ENCODE measurements around the gene NGFR. TPM values are rescaled to one million over a fixed set of nuclear protein-coding genes. Genes with fewer than 3 reads are reported as not detected.

The NGFR gene
- total RNA-seq, 1 experiment from 2014 or later, result not detected

- intact Hi-C loops (cut with micrococcal nuclease), result no loop called here
- H3F3A ChIP-seq (ENCODE audit: low read length, unreplicated experiment), result no peaks in the 10 kb centered on the region
- peaks cover 73% of the 10 kb centered on the region for H3K27me3 ChIP-seq (ENCODE audit: low read length)
- CTCF ChIA-PET, result interaction anchor here (1.1 kb wide), 1 partner anchor 70 kb away, joined by 5 read pairs; no protein-coding TSS in a partner anchor
- no peaks in the 10 kb centered on the region for H3K4me1 ChIP-seq (ENCODE audit: insufficient read depth, low read length)
- H3K9me2 ChIP-seq (replicated peaks; ENCODE audit: low read length), result no peaks in the 10 kb centered on the region
- ATAC-seq, result peak; percentile 24; the same call in 1 of the 2 replicates
- H3K4me3 ChIP-seq (ENCODE audit: low read length), result no peak overlapping the region
- no peak overlapping the region for H3K27ac ChIP-seq (ENCODE audit: low read length)
- POLR2A ChIA-PET (ENCODE audit: unreplicated experiment), result no interaction called here
- no TSS peak for BruUV-seq (replicated peaks)
- H3K79me2 ChIP-seq (ENCODE audit: low read length), result no peaks in the 10 kb centered on the region
- no peaks in the 10 kb centered on the region for H3K36me3 ChIP-seq (ENCODE audit: low read depth, low read length)
- TF ChIP-seq EZH2phosphoT487 (IDR thresholded peaks at IDR 0.05; ENCODE audit: borderline replicate concordance, low read length) (no peak), CTCF (conservative IDR thresholded peaks at IDR 0.05; ENCODE audit: low read depth, low read length) (no peak), EZH2 (IDR thresholded peaks at IDR 0.05; ENCODE audit: low read length, unreplicated experiment) (no peak)
- no peak overlapping the region for H2AFZ ChIP-seq (ENCODE audit: low read length)
- no peaks in the 10 kb centered on the region for H4K20me1 ChIP-seq (ENCODE audit: low read length)
- no peak overlapping the region for H3K9ac ChIP-seq (ENCODE audit: low read length)
- H3K4me2 ChIP-seq (ENCODE audit: low read length), result no peak overlapping the region
- H3K9me3 ChIP-seq (ENCODE audit: low read length), result no peaks in the 10 kb centered on the region
- no peak for DNase-seq
Measured at GRCh38 chr17:49486012-49486641, 9.0 kb upstream of the NGFR start.

- Histone ChIP-seq H3K27me3 (ENCODE audit: low read length) (peaks cover 68% of the 10 kb centered on the region), H3K4me2 (ENCODE audit: low read length) (no peak overlapping the region), H3K4me3 (ENCODE audit: low read length) (no peak overlapping the region), H3K79me2 (ENCODE audit: low read length) (no peaks in the 10 kb centered on the region), H4K20me1 (ENCODE audit: low read length) (no peaks in the 10 kb centered on the region), H3K36me3 (ENCODE audit: low read depth, low read length) (no peaks in the 10 kb centered on the region), H3F3A (ENCODE audit: low read length, unreplicated experiment) (no peaks in the 10 kb centered on the region), H3K9me2 (replicated peaks; ENCODE audit: low read length) (no peaks in the 10 kb centered on the region), H3K27ac (ENCODE audit: low read length) (no peak overlapping the region), H3K4me1 (ENCODE audit: insufficient read depth, low read length) (no peaks in the 10 kb centered on the region), H3K9ac (ENCODE audit: low read length) (no peak overlapping the region), H2AFZ (ENCODE audit: low read length) (no peak overlapping the region), H3K9me3 (ENCODE audit: low read length) (no peaks in the 10 kb centered on the region)
- ChIA-PET POLR2A (ENCODE audit: unreplicated experiment) (no interaction called here), CTCF (no interaction called here)
- intact Hi-C loops (cut with micrococcal nuclease), result no loop called here
- ATAC-seq (no peak), DNase-seq (no peak)
- BruUV-seq (replicated peaks), result no TSS peak
- TF ChIP-seq EZH2 (IDR thresholded peaks at IDR 0.05; ENCODE audit: low read length, unreplicated experiment) (no peak), EZH2phosphoT487 (IDR thresholded peaks at IDR 0.05; ENCODE audit: borderline replicate concordance, low read length) (no peak), CTCF (conservative IDR thresholded peaks at IDR 0.05; ENCODE audit: low read depth, low read length) (no peak)
Measured at GRCh38 chr17:49487183-49487582, 7.9 kb upstream of the NGFR start.

- CTCF ChIA-PET, result no interaction called here
- H3K27me3 ChIP-seq (ENCODE audit: low read length), result peaks cover 58% of the 10 kb centered on the region
- H3K9me3 ChIP-seq (ENCODE audit: low read length), result no peaks in the 10 kb centered on the region
- BruUV-seq (replicated peaks), result no TSS peak
- no peaks in the 10 kb centered on the region for H3K36me3 ChIP-seq (ENCODE audit: low read depth, low read length)
- ATAC-seq (no peak), DNase-seq (no peak)
- H3F3A ChIP-seq (ENCODE audit: low read length, unreplicated experiment), result no peaks in the 10 kb centered on the region
- H3K4me1 ChIP-seq (ENCODE audit: insufficient read depth, low read length), result no peaks in the 10 kb centered on the region
- TF ChIP-seq CTCF (conservative IDR thresholded peaks at IDR 0.05; ENCODE audit: low read depth, low read length) (no peak), EZH2phosphoT487 (IDR thresholded peaks at IDR 0.05; ENCODE audit: borderline replicate concordance, low read length) (no peak), EZH2 (IDR thresholded peaks at IDR 0.05; ENCODE audit: low read length, unreplicated experiment) (no peak)
- no peaks in the 10 kb centered on the region for H3K79me2 ChIP-seq (ENCODE audit: low read length)
- no peak overlapping the region for H3K4me3 ChIP-seq (ENCODE audit: low read length)
- H3K27ac ChIP-seq (ENCODE audit: low read length), result no peak overlapping the region
- no peak overlapping the region for H2AFZ ChIP-seq (ENCODE audit: low read length)
- no peaks in the 10 kb centered on the region for H3K9me2 ChIP-seq (replicated peaks; ENCODE audit: low read length)
- H4K20me1 ChIP-seq (ENCODE audit: low read length), result no peaks in the 10 kb centered on the region
- no peak overlapping the region for H3K4me2 ChIP-seq (ENCODE audit: low read length)
- intact Hi-C loops (cut with micrococcal nuclease), result no loop called here
- H3K9ac ChIP-seq (ENCODE audit: low read length), result no peak overlapping the region
- POLR2A ChIA-PET (ENCODE audit: unreplicated experiment), result no interaction called here
Measured at GRCh38 chr17:49488612-49489011, 6.5 kb upstream of the NGFR start.
